Astrocyte (in vitro differentiated cells and primary cell): ENCODE results near the gene FKBP1C. TPM values are rescaled to one million over a fixed set of nuclear protein-coding genes. Genes with fewer than 3 reads are reported as not detected.

ENCODE experiments used
- total RNA-seq: library from RNA; stranded (reverse); gene quantifications from 2 replicates; pipeline ENCODE4 v1.2.1, GENCODE V29; 2021

The FKBP1C gene
- total RNA-seq, 1 donor from 2014 or later = 0.32 TPM

Other genes starting within 250 kb of the FKBP1C start
- 0.25 and 0.36 TPM in 2 replicates for gene LGSN, start 108.5 kb downstream of the FKBP1C start, total RNA-seq